NCI-H1694 (cell line): Measurements from ENCODE around the gene SDCBP2.

Experiments used
- DNase-seq: peaks from one replicate; lab custom pipeline; 2025; lab: John Stamatoyannopoulos, UW

Gene SDCBP2

GRCh38 chr20:1330075-1330830 is 1.3 kb upstream of the SDCBP2 start:
- DNase-seq = no peak

GRCh38 chr20:1327827-1328679 is 886 bp downstream of the SDCBP2 start:
- no peak for DNase-seq

- DNase-seq = no peak
Measured at GRCh38 chr20:1327241-1327653, 1.7 kb downstream of the SDCBP2 start.

- no peak for DNase-seq
Measured at GRCh38 chr20:1326031-1326930, 2.7 kb downstream of the SDCBP2 start.

- peak; percentile 82 for DNase-seq
Measured at GRCh38 chr20:1325173-1326030, 3.5 kb downstream of the SDCBP2 start.

- DNase-seq = no peak
Measured at GRCh38 chr20:1324598-1325172, 4.3 kb downstream of the SDCBP2 start.

GRCh38 chr20:1323830-1324597 is 4.9 kb downstream of the SDCBP2 start:
- no peak for DNase-seq

GRCh38 chr20:1323256-1323655 is 5.7 kb downstream of the SDCBP2 start:
- DNase-seq = no peak

- DNase-seq = no peak
Measured at GRCh38 chr20:1322511-1323245, 6.3 kb downstream of the SDCBP2 start.

- DNase-seq = no peak
Measured at GRCh38 chr20:1321654-1321939, 7.3 kb downstream of the SDCBP2 start.

- DNase-seq = no peak
Measured at GRCh38 chr20:1320902-1321653, 7.9 kb downstream of the SDCBP2 start.

- DNase-seq = no peak
Measured at GRCh38 chr20:1320016-1320415, 8.9 kb downstream of the SDCBP2 start.

- DNase-seq = no peak
Measured at GRCh38 chr20:1319462-1319861, 9.5 kb downstream of the SDCBP2 start.

GRCh38 chr20:1319051-1319450 is 9.9 kb downstream of the SDCBP2 start:
- no peak for DNase-seq

GRCh38 chr20:1317545-1318255 is 11.2 kb downstream of the SDCBP2 start:
- DNase-seq = no peak

- DNase-seq = no peak
Measured at GRCh38 chr20:1315804-1316203, 13.1 kb downstream of the SDCBP2 start.

- peak; percentile 15 for DNase-seq
Measured at GRCh38 chr20:1313236-1313964, 15.5 kb downstream of the SDCBP2 start.

- DNase-seq = no peak
Measured at GRCh38 chr20:1312904-1313235, 16.1 kb downstream of the SDCBP2 start.
